PFSK-1 (cell line): ENCODE measurements around the gene NUP210L.

Source experiments
- POLR2AphosphoS5 ChIP-seq: IDR thresholded peaks from 2 replicates; pipeline ENCODE4 v1.6.1; 2012; ENCODE audit warnings: low read depth, mild to moderate bottlenecking, control low read depth, low read length, moderate library complexity
- SIN3A ChIP-seq: IDR thresholded peaks from 2 replicates; pipeline ENCODE4 v1.6.1; 2012; ENCODE audit warnings: mild to moderate bottlenecking, low read length, moderate library complexity, borderline replicate concordance; ENCODE audit not compliant: insufficient read depth
- TAF1 ChIP-seq: IDR thresholded peaks from 2 replicates; pipeline ENCODE4 v1.6.1; 2012; ENCODE audit warnings: low read length, control low read depth, borderline replicate concordance; ENCODE audit not compliant: insufficient read depth
- TF ChIP-seq, protein P1 (sequence below), 2 experiments: IDR thresholded peaks; 2 replicates each; pipeline versions ENCODE4 v1.6.1 to v1.8.0; 2011 to 2012; ENCODE audit warnings: low read depth in 2 of 2, low read length in 2 of 2, control low read depth in 1 of 2, inconsistent platforms in 1 of 2, mild to moderate bottlenecking in 1 of 2, moderate library complexity in 1 of 2; ENCODE audit not compliant: insufficient read depth in 1 of 2

GRCh38 chr1:153995640-153996039, 159.2 kb downstream of the NUP210L start:
- TF ChIP-seq TAF1: no peak
- no peak for TF ChIP-seq SIN3A
- TF ChIP-seq, protein P1, sequence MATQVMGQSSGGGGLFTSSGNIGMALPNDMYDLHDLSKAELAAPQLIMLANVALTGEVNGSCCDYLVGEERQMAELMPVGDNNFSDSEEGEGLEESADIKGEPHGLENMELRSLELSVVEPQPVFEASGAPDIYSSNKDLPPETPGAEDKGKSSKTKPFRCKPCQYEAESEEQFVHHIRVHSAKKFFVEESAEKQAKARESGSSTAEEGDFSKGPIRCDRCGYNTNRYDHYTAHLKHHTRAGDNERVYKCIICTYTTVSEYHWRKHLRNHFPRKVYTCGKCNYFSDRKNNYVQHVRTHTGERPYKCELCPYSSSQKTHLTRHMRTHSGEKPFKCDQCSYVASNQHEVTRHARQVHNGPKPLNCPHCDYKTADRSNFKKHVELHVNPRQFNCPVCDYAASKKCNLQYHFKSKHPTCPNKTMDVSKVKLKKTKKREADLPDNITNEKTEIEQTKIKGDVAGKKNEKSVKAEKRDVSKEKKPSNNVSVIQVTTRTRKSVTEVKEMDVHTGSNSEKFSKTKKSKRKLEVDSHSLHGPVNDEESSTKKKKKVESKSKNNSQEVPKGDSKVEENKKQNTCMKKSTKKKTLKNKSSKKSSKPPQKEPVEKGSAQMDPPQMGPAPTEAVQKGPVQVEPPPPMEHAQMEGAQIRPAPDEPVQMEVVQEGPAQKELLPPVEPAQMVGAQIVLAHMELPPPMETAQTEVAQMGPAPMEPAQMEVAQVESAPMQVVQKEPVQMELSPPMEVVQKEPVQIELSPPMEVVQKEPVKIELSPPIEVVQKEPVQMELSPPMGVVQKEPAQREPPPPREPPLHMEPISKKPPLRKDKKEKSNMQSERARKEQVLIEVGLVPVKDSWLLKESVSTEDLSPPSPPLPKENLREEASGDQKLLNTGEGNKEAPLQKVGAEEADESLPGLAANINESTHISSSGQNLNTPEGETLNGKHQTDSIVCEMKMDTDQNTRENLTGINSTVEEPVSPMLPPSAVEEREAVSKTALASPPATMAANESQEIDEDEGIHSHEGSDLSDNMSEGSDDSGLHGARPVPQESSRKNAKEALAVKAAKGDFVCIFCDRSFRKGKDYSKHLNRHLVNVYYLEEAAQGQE (IDR thresholded peaks at IDR 0.05; ENCODE audit: insufficient read depth in 1 of 2, low read depth in 2 of 2, low read length in 2 of 2): no peak
- no peak for TF ChIP-seq POLR2AphosphoS5
